K562 (cell line): Measurements from ENCODE around the gene TRIP10. TPM values are rescaled to one million over a fixed set of nuclear protein-coding genes. Genes with fewer than 3 reads are reported as not detected.

ENCODE experiments used
- ARNT ChIP-seq, 2 experiments: fragments of 450-650 bp; IDR thresholded peaks; 2 replicates each; pipeline ENCODE4 v1.6.1; 2016; ENCODE audit warnings: mild to moderate bottlenecking in 1 of 2
- CHD4 ChIP-seq: fragments of 200-600 bp; sonication (generic); IDR thresholded peaks from 3 replicates; pipeline ENCODE4 v1.6.1; 2012; ENCODE audit warnings: low read depth, mild to moderate bottlenecking, mixed read lengths, low read length, inconsistent platforms; ENCODE audit not compliant: insufficient read depth, insufficient replicate concordance, poor library complexity, severe bottlenecking
- DMBX1 ChIP-seq: fragments of 250-450 bp; sonication (Bioruptor Pico); IDR thresholded peaks from 2 replicates; pipeline ENCODE4 v1.8.0; 2022; ENCODE audit warnings: inconsistent platforms, mild to moderate bottlenecking, moderate library complexity, borderline replicate concordance
- EWSR1 ChIP-seq: fragments of 450-650 bp; IDR thresholded peaks from 2 replicates; pipeline ENCODE4 v1.6.1; 2018; ENCODE audit warnings: borderline replicate concordance, mild to moderate bottlenecking, low read depth, moderate library complexity; ENCODE audit not compliant: partially characterized antibody
- MAFF ChIP-seq: IDR thresholded peaks from 2 replicates; pipeline ENCODE4 v1.6.1; 2012; ENCODE audit warnings: low read length, improper control_type of control experiment
- MYC ChIP-seq, 2 experiments: fragments of 250-450 bp in 1 of 2; sonication (Bioruptor Pico) in 1 of 2; IDR thresholded peaks; 2 replicates each; pipeline versions ENCODE4 v1.5.1 to v1.6.1; 2012 to 2021; ENCODE audit warnings: low read depth in 2 of 2, borderline replicate concordance in 1 of 2, improper control_type of control experiment in 1 of 2, low read length in 1 of 2, mild to moderate bottlenecking in 1 of 2, moderate library complexity in 1 of 2
- RFX7 ChIP-seq: fragments of 250-450 bp; sonication (Bioruptor Pico); IDR thresholded peaks from 2 replicates; pipeline ENCODE4 v1.5.1; 2021; ENCODE audit warnings: mild to moderate bottlenecking
- SIRT6 ChIP-seq: IDR thresholded peaks from one replicate; pipeline ENCODE4 v1.6.1; 2012; ENCODE audit warnings: low read depth, mild to moderate bottlenecking, control low read depth, inconsistent platforms, low read length, moderate library complexity
- TBP ChIP-seq: optimal IDR thresholded peaks from 2 replicates; pipeline ENCODE3; 2011; ENCODE audit warnings: low read depth, low read length, improper control_type of control experiment
- ZC3H4 ChIP-seq: sonication (generic); formaldehyde crosslinking; IDR thresholded peaks from 2 replicates; pipeline ENCODE4 v1.9.0; 2021; ENCODE audit warnings: missing genetic modification reagents, borderline replicate concordance
- ZNF212 ChIP-seq: fragments of 450-650 bp; formaldehyde crosslinking; IDR thresholded peaks from 2 replicates; pipeline ENCODE4 v1.4.0; 2020; ENCODE audit warnings: mild to moderate bottlenecking
- ZNF224 ChIP-seq: sonication (generic); formaldehyde crosslinking; IDR thresholded peaks from 2 replicates; pipeline ENCODE4 v1.8.0; 2022; ENCODE audit warnings: mild to moderate bottlenecking, missing genetic modification reagents
- ZNF785 ChIP-seq: fragments of 250-450 bp; sonication (Bioruptor Pico); IDR thresholded peaks from 2 replicates; pipeline ENCODE4 v1.4.0; 2020; ENCODE audit warnings: mild to moderate bottlenecking
- ZSCAN32 ChIP-seq: fragments of 450-650 bp; formaldehyde crosslinking; IDR thresholded peaks from 2 replicates; pipeline ENCODE4 v1.4.0; 2020; ENCODE audit warnings: mild to moderate bottlenecking, moderate library complexity
- polyA plus RNA-seq, 8 experiments: library from polyadenylated mRNA; depleted of rRNA in 4 of 8; stranded (reverse) in 5 of 8; unstranded in 3 of 8; fragments of >200 nt; fragmentation: Nextera tagmentation in 2 of 8; fragmentation: Illumina TruSeq in 1 of 8; extraction: Ambion mirVana in 2 of 8; extraction: Trizol in 1 of 8; gene quantifications; 2 replicates each; pipeline versions ENCODE4 v1.2.1 to v1.2.3, GENCODE V29; 2011 to 2014; ENCODE audit warnings: inconsistent platforms in 1 of 8, missing spikeins in 1 of 8
- total RNA-seq, 7 experiments: library from RNA; depleted of rRNA in 6 of 7; stranded (reverse); fragments of >200 nt in 6 of 7; fragmentation: Illumina TruSeq in 2 of 7; extraction: Trizol in 2 of 7; gene quantifications; 2 replicates each; pipeline versions ENCODE4 v1.2.1 to v1.2.3, GENCODE V29; 2011 to 2021; ENCODE audit warnings: low replicate concordance in 1 of 7
- TF ChIP-seq, protein P1 (sequence below), 3 experiments: fragments of 200-800 bp in 1 of 3; fragments of 250-450 bp in 1 of 3; fragments of 450-650 bp in 1 of 3; sonication (Bioruptor Pico) in 1 of 3; sonication (Bioruptor generic) in 1 of 3; formaldehyde crosslinking in 1 of 3; IDR thresholded peaks; 2 replicates each; pipeline versions ENCODE4 v1.6.1 to v1.8.0; 2016 to 2022; ENCODE audit warnings: mild to moderate bottlenecking in 2 of 3, missing genetic modification characterization in 2 of 3, missing compliant biosample characterization in 1 of 3, moderate library complexity in 1 of 3
- TF ChIP-seq, protein P2 (sequence below): sonication (generic); formaldehyde crosslinking; IDR thresholded peaks from 2 replicates; pipeline ENCODE4 v1.8.1; 2022; ENCODE audit warnings: missing genetic modification reagents
- TF ChIP-seq, protein P3 (sequence below): fragments of 250-450 bp; sonication (Bioruptor Pico); IDR thresholded peaks from 2 replicates; pipeline ENCODE4 v1.9.0; 2021; ENCODE audit warnings: mild to moderate bottlenecking, inconsistent platforms
- TF ChIP-seq, protein P4 (sequence below), 2 experiments: fragments of 450-650 bp in 1 of 2; sonication (generic) in 1 of 2; formaldehyde crosslinking; conservative IDR thresholded peaks; 2 replicates each; pipeline versions ENCODE4 v1.4.0 to v1.8.1; 2020 to 2022; ENCODE audit warnings: mild to moderate bottlenecking in 1 of 2, missing genetic modification reagents in 1 of 2

The TRIP10 gene
- total and polyA plus RNA-seq, 9 of the 15 experiments (the other 6 are each of a cell fraction or from before 2014, with no cell fraction given): 1.2 to 66.8 (median 36.1) TPM

DNA sequence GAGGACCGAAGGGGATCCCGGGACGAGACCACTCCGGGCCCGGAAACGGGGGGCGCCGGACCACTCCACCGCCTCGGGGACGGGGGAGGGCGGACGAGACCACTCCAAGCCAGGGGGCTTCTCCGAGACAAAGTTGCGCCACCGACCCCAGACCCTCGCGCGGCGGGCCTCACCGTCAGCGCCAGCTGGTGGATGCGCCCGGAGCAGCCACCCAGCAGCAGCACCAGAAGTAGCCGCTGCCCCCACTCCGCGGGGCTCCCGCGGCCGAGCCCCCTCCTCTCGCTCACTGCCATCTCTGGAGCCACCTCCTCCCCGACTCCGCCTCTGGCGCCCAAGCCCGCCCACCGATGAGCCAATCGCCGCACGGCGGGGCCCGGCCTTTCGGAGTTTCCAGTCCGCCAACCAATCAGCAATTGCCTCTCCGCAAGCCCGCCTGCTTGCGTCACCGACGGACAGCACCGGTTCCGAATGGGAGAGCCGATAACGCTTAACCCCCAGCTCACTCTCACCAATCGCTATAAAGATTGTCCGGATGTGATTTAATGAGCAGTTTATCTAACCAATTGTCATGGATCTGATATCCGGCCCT, 2.1 kb upstream of the TRIP10 start, which contains the start of gene GPR108 (continued):
- TF ChIP-seq, protein P1, sequence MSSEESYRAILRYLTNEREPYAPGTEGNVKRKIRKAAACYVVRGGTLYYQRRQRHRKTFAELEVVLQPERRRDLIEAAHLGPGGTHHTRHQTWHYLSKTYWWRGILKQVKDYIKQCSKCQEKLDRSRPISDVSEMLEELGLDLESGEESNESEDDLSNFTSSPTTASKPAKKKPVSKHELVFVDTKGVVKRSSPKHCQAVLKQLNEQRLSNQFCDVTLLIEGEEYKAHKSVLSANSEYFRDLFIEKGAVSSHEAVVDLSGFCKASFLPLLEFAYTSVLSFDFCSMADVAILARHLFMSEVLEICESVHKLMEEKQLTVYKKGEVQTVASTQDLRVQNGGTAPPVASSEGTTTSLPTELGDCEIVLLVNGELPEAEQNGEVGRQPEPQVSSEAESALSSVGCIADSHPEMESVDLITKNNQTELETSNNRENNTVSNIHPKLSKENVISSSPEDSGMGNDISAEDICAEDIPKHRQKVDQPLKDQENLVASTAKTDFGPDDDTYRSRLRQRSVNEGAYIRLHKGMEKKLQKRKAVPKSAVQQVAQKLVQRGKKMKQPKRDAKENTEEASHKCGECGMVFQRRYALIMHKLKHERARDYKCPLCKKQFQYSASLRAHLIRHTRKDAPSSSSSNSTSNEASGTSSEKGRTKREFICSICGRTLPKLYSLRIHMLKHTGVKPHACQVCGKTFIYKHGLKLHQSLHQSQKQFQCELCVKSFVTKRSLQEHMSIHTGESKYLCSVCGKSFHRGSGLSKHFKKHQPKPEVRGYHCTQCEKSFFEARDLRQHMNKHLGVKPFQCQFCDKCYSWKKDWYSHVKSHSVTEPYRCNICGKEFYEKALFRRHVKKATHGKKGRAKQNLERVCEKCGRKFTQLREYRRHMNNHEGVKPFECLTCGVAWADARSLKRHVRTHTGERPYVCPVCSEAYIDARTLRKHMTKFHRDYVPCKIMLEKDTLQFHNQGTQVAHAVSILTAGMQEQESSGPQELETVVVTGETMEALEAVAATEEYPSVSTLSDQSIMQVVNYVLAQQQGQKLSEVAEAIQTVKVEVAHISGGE (CRISPR knock-in tag; IDR thresholded peaks at IDR 0.05): peak in 2 of 3 experiments; percentile 75 to 95; a peak in 4 of 6 replicates
- TF ChIP-seq ZNF224 (CRISPR knock-in tag) (no peak), TBP (peak; percentile 49), SIRT6 (no peak), MAFF (peak; percentile 56; the same call in 1 of the 2 replicates), ARNT (IDR thresholded peaks at IDR 0.05) (no peak), DMBX1 (CRISPR knock-in tag) (no peak), MYC (IDR thresholded peaks at IDR 0.05; ENCODE audit: low read depth, low read length) (no peak; the same call in 1 of the 2 replicates), MYC (CRISPR knock-in tag; IDR thresholded peaks at IDR 0.05; ENCODE audit: borderline replicate concordance, low read depth) (peak; percentile 26; the same call in 1 of the 2 replicates), ZC3H4 (no peak), ZNF785 (CRISPR knock-in tag) (no peak), ZSCAN32 (no peak), EWSR1 (no peak), ZNF212 (no peak), RFX7 (CRISPR knock-in tag) (no peak), CHD4 (no peak)
- TF ChIP-seq, protein P2, sequence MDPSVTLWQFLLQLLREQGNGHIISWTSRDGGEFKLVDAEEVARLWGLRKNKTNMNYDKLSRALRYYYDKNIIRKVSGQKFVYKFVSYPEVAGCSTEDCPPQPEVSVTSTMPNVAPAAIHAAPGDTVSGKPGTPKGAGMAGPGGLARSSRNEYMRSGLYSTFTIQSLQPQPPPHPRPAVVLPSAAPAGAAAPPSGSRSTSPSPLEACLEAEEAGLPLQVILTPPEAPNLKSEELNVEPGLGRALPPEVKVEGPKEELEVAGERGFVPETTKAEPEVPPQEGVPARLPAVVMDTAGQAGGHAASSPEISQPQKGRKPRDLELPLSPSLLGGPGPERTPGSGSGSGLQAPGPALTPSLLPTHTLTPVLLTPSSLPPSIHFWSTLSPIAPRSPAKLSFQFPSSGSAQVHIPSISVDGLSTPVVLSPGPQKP (CRISPR knock-in tag): no peak
- TF ChIP-seq, protein P3, sequence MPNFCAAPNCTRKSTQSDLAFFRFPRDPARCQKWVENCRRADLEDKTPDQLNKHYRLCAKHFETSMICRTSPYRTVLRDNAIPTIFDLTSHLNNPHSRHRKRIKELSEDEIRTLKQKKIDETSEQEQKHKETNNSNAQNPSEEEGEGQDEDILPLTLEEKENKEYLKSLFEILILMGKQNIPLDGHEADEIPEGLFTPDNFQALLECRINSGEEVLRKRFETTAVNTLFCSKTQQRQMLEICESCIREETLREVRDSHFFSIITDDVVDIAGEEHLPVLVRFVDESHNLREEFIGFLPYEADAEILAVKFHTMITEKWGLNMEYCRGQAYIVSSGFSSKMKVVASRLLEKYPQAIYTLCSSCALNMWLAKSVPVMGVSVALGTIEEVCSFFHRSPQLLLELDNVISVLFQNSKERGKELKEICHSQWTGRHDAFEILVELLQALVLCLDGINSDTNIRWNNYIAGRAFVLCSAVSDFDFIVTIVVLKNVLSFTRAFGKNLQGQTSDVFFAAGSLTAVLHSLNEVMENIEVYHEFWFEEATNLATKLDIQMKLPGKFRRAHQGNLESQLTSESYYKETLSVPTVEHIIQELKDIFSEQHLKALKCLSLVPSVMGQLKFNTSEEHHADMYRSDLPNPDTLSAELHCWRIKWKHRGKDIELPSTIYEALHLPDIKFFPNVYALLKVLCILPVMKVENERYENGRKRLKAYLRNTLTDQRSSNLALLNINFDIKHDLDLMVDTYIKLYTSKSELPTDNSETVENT (CRISPR knock-in tag): peak; percentile 82
- TF ChIP-seq, protein P4, sequence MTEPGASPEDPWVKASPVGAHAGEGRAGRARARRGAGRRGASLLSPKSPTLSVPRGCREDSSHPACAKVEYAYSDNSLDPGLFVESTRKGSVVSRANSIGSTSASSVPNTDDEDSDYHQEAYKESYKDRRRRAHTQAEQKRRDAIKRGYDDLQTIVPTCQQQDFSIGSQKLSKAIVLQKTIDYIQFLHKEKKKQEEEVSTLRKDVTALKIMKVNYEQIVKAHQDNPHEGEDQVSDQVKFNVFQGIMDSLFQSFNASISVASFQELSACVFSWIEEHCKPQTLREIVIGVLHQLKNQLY (CRISPR knock-in tag; conservative IDR thresholded peaks at IDR 0.05): no peak
